Brain microvascular endothelial cell (primary cell): ENCODE data around the gene RASGRP1.

Experiments used
- DNase-seq: peaks from one replicate; pipeline ENCODE4 v3.0.0-alpha.2; 2020
- H3K27ac ChIP-seq: fragments of 250-450 bp; sonication (Bioruptor Pico); 2 replicates; pipeline ENCODE4 v1.5.1; 2020; ENCODE audit warnings: mild to moderate bottlenecking, moderate library complexity
- H3K27me3 ChIP-seq: fragments of 250-450 bp; sonication (Bioruptor Pico); replicated peaks from 2 replicates; pipeline ENCODE4 v1.5.1; 2020; ENCODE audit warnings: mild to moderate bottlenecking
- H3K36me3 ChIP-seq: fragments of 250-450 bp; sonication (Bioruptor Pico); replicated peaks from 2 replicates; pipeline ENCODE4 v1.5.1; 2020; ENCODE audit warnings: mild to moderate bottlenecking
- H3K4me3 ChIP-seq: 2 replicates; pipeline ENCODE4 v1.5.1; 2011; ENCODE audit warnings: low read depth, mild to moderate bottlenecking, control low read depth, low read length, moderate library complexity
- CTCF ChIP-seq: IDR thresholded peaks from 2 replicates; pipeline ENCODE4 v1.5.1; 2011; ENCODE audit warnings: low read depth, mild to moderate bottlenecking, moderate library complexity, low read length, control low read depth, inconsistent platforms; ENCODE audit errors: missing control alignments
- in situ Hi-C: cut with HindIII; loops from 2 replicates; pipeline ENCODE4 v1.10.0; 2017; ENCODE audit warnings: low sequenced_read_pairs, low pct_ligation_motif_present

RASGRP1 gene

GRCh38 chr15:38528294-38528693 lies 36.3 kb downstream of the RASGRP1 start:
- no peaks in the 10 kb centered on the region for H3K27me3 ChIP-seq
- DNase-seq: peak; percentile 52
- no peak overlapping the region for H3K4me3 ChIP-seq
- TF ChIP-seq CTCF: no peak
- H3K36me3 ChIP-seq: no peaks in the 10 kb centered on the region
- in situ Hi-C loops: no loop called here
- no peak overlapping the region for H3K27ac ChIP-seq

DNA sequence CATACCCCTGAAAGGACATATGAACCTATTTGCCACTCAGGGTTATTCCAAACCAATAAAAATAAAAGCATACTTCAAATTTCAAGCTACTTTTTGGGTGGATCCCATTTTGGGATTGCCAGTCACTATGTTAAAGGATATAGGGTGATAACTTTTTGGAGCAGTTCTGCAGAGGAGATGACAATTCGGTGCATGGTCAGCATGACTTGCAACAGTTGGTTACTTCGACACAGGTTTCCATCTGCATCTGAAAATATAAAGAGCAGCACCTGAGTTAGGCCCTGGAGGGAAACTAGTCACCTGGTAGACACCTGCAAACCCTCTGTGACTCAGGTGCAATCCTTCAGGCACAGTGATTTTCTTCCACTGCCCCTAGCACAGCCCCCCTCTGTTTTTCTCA lies 38.5 kb downstream of the RASGRP1 start:
- no peak for DNase-seq
- no peaks in the 10 kb centered on the region for H3K36me3 ChIP-seq
- H3K27ac ChIP-seq: no peak overlapping the region
- H3K4me3 ChIP-seq: no peak overlapping the region
- H3K27me3 ChIP-seq: no peaks in the 10 kb centered on the region
- TF ChIP-seq CTCF: no peak
- in situ Hi-C loops: no loop called here

DNA sequence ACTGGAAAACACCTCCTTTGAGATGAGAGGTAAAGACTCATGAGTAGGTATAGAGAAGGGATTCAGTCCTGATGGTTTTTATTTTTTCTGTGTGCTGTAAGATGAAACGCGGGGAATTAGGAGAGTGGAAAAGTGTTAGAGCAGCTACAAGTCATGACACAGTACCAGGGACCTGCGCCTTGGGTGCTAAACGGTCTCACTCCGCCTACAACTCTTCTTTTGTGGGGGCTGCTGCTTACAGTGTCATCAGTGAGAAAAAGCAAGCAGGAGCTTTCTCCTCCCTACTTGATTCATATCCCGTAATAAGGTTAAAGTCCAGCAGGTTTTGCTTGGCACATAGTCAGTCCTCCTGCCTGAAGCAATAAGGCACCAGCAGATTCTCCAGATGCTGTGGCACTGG lies 39.1 kb downstream of the RASGRP1 start:
- Histone ChIP-seq H3K4me3 (no peak overlapping the region), H3K27me3 (no peaks in the 10 kb centered on the region), H3K36me3 (no peaks in the 10 kb centered on the region), H3K27ac (no peak overlapping the region)
- in situ Hi-C loops: no loop called here
- no peak for DNase-seq
- no peak for TF ChIP-seq CTCF

DNA sequence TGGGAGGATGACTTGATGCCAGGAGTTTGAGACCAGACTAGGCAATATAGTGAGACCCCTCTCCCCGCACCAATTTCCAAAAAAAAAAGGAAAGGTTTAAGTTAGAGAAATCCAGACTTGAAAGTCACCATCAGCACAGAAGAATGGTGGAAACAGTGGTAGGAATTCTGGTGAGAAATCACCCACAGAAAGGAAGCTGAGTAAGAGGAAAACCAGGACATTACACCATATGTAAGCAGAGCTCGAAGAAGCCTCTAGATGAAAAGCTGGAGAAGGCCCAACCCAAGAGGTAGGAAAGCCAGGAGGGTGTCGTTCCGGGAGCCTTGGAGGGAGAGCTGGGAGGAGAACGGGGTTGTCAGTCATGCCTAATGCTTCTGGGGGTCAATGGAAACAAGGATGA lies 40.5 kb downstream of the RASGRP1 start:
- Histone ChIP-seq H3K36me3 (no peaks in the 10 kb centered on the region), H3K27me3 (no peaks in the 10 kb centered on the region), H3K27ac (no peak overlapping the region), H3K4me3 (no peak overlapping the region)
- in situ Hi-C loops: no loop called here
- no peak for DNase-seq
- TF ChIP-seq CTCF: no peak

DNA sequence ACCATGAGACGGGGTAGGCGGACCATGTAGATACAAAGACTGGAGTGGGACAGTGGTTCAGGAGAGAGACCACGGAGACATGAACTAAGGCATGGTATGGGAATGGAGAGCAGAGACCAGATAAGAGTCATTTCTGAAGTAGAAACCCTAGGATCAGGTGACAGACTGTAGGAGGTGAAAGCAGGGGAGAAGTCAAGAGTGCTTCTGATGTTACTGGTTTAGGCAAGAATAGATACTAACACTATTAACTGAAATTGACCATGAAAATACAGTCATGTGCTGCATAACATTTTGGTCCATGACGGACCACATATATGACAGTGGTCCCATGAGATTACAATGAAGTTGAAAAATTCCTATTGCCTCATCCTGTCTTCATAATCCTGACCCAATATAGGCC lies 41.7 kb downstream of the RASGRP1 start:
- no peaks in the 10 kb centered on the region for H3K27me3 ChIP-seq
- in situ Hi-C loops: no loop called here
- H3K36me3 ChIP-seq: no peaks in the 10 kb centered on the region
- DNase-seq: no peak
- H3K4me3 ChIP-seq: no peak overlapping the region
- TF ChIP-seq CTCF: no peak
- no peak overlapping the region for H3K27ac ChIP-seq

- DNase-seq: no peak
- Histone ChIP-seq H3K36me3 (no peaks in the 10 kb centered on the region), H3K4me3 (no peak overlapping the region), H3K27me3 (no peaks in the 10 kb centered on the region), H3K27ac (no peak overlapping the region)
- in situ Hi-C loops: no loop called here
- TF ChIP-seq CTCF: no peak
Observed at GRCh38 chr15:38521316-38521715, 43.3 kb downstream of the RASGRP1 start.
